K562 (cell line): ENCODE data around the gene LDAH. TPM values are rescaled to one million over a fixed set of nuclear protein-coding genes. Genes with fewer than 3 reads are reported as not detected.

ENCODE experiments used
- CCAR2 ChIP-seq: fragments of 200-400 bp; formaldehyde crosslinking; IDR thresholded peaks from 2 replicates; pipeline ENCODE4 v1.6.1; 2017; ENCODE audit warnings: mild to moderate bottlenecking, low read depth, low read length
- E2F3 ChIP-seq: fragments of 250-450 bp; sonication (Bioruptor Pico); IDR thresholded peaks from 2 replicates; pipeline ENCODE4 v1.4.0; 2020; ENCODE audit warnings: mild to moderate bottlenecking
- ETS2 ChIP-seq: IDR thresholded peaks from 2 replicates; pipeline ENCODE4 v1.6.1; 2016; ENCODE audit warnings: borderline replicate concordance, missing genetic modification characterization, mild to moderate bottlenecking, moderate library complexity, missing compliant biosample characterization; ENCODE audit not compliant: poor library complexity, severe bottlenecking
- KDM1A ChIP-seq, 2 experiments: fragments of 450-650 bp; IDR thresholded peaks; 2 replicates each; pipeline ENCODE4 v1.6.1; 2016; ENCODE audit warnings: mild to moderate bottlenecking in 2 of 2
- LARP7 ChIP-seq: fragments of 450-650 bp; IDR thresholded peaks from 2 replicates; pipeline ENCODE4 v1.6.1; 2016
- MAFF ChIP-seq: IDR thresholded peaks from 2 replicates; pipeline ENCODE4 v1.6.1; 2012; ENCODE audit warnings: low read length, improper control_type of control experiment
- RFX5 ChIP-seq: IDR thresholded peaks from 2 replicates; pipeline ENCODE4 v1.6.1; 2011; ENCODE audit warnings: low read depth, mild to moderate bottlenecking, improper control_type of control experiment, low read length
- SOX6 ChIP-seq: fragments of 450-650 bp; IDR thresholded peaks from 2 replicates; pipeline ENCODE4 v1.6.1; 2014; ENCODE audit warnings: mild to moderate bottlenecking
- ZNF354B ChIP-seq: fragments of 250-450 bp; sonication (Bioruptor Pico); IDR thresholded peaks from 2 replicates; pipeline ENCODE4 v1.4.0; 2020
- ZNF583 ChIP-seq: fragments of 250-450 bp; sonication (Bioruptor Pico); IDR thresholded peaks from 2 replicates; pipeline ENCODE4 v1.4.0; 2020
- polyA plus RNA-seq, 8 experiments: library from polyadenylated mRNA; depleted of rRNA in 4 of 8; stranded (reverse) in 5 of 8; unstranded in 3 of 8; fragments of >200 nt; fragmentation: Nextera tagmentation in 2 of 8; fragmentation: Illumina TruSeq in 1 of 8; extraction: Ambion mirVana in 2 of 8; extraction: Trizol in 1 of 8; gene quantifications; 2 replicates each; pipeline versions ENCODE4 v1.2.1 to v1.2.3, GENCODE V29; 2011 to 2014; ENCODE audit warnings: inconsistent platforms in 1 of 8, missing spikeins in 1 of 8
- total RNA-seq, 7 experiments: library from RNA; depleted of rRNA in 6 of 7; stranded (reverse); fragments of >200 nt in 6 of 7; fragmentation: Illumina TruSeq in 2 of 7; extraction: Trizol in 2 of 7; gene quantifications; 2 replicates each; pipeline versions ENCODE4 v1.2.1 to v1.2.3, GENCODE V29; 2011 to 2021; ENCODE audit warnings: low replicate concordance in 1 of 7
- TF ChIP-seq, protein P1 (sequence below), 2 experiments: fragments of 150-350 bp in 1 of 2; IDR thresholded peaks; 2 replicates each; pipeline ENCODE4 v1.6.1; 2012 to 2016; ENCODE audit warnings: low read depth in 2 of 2, low read length in 2 of 2, mild to moderate bottlenecking in 1 of 2, moderate library complexity in 1 of 2
- TF ChIP-seq, protein P2 (sequence below): sonication (generic); formaldehyde crosslinking; IDR thresholded peaks from 2 replicates; pipeline ENCODE4 v1.8.0; 2022; ENCODE audit warnings: mild to moderate bottlenecking, low read depth, missing genetic modification reagents
- TF ChIP-seq, protein P3 (sequence below): fragments of 450-650 bp; conservative IDR thresholded peaks from 2 replicates; pipeline ENCODE4 v1.6.1; 2016; ENCODE audit warnings: missing genetic modification characterization, low read depth, mild to moderate bottlenecking, missing compliant biosample characterization, moderate library complexity

Gene LDAH
- total and polyA plus RNA-seq, 9 of the 15 experiments (the other 6 are each of a cell fraction or from before 2014, with no cell fraction given): 22.3 to 60.1 (median 40.0) TPM

DNA sequence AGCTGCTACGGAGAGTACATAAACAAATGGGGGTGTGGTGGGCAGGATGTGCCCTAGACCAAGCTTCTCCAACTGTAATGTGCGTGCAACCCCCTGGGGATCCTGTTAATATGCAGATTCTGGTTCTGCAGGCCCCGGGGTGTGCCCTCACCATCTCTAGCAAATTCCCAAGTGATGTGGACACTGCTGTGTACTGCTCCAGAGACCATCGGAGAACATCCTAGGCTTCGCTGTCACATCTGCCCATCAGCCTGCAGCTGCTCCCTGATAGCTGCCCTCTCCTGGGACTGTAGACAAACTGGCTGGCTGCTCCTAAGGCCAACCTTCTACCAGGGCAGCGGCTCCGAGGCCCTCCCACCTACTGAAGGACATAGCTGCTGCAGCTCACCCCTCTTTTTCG is 175.2 kb downstream of the LDAH start (continued):
- TF ChIP-seq, protein P1, sequence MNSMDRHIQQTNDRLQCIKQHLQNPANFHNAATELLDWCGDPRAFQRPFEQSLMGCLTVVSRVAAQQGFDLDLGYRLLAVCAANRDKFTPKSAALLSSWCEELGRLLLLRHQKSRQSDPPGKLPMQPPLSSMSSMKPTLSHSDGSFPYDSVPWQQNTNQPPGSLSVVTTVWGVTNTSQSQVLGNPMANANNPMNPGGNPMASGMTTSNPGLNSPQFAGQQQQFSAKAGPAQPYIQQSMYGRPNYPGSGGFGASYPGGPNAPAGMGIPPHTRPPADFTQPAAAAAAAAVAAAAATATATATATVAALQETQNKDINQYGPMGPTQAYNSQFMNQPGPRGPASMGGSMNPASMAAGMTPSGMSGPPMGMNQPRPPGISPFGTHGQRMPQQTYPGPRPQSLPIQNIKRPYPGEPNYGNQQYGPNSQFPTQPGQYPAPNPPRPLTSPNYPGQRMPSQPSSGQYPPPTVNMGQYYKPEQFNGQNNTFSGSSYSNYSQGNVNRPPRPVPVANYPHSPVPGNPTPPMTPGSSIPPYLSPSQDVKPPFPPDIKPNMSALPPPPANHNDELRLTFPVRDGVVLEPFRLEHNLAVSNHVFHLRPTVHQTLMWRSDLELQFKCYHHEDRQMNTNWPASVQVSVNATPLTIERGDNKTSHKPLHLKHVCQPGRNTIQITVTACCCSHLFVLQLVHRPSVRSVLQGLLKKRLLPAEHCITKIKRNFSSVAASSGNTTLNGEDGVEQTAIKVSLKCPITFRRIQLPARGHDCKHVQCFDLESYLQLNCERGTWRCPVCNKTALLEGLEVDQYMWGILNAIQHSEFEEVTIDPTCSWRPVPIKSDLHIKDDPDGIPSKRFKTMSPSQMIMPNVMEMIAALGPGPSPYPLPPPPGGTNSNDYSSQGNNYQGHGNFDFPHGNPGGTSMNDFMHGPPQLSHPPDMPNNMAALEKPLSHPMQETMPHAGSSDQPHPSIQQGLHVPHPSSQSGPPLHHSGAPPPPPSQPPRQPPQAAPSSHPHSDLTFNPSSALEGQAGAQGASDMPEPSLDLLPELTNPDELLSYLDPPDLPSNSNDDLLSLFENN (IDR thresholded peaks at IDR 0.05; ENCODE audit: low read depth in 2 of 2, low read length in 2 of 2): no peak
- TF ChIP-seq E2F3 (CRISPR knock-in tag) (no peak), ZNF583 (CRISPR knock-in tag) (no peak), CCAR2 (no peak), ETS2 (tag) (no peak), LARP7 (no peak), MAFF (no peak), SOX6 (no peak), KDM1A (IDR thresholded peaks at IDR 0.05) (no peak), RFX5 (no peak), ZNF354B (CRISPR knock-in tag) (no peak)
- TF ChIP-seq, protein P2, sequence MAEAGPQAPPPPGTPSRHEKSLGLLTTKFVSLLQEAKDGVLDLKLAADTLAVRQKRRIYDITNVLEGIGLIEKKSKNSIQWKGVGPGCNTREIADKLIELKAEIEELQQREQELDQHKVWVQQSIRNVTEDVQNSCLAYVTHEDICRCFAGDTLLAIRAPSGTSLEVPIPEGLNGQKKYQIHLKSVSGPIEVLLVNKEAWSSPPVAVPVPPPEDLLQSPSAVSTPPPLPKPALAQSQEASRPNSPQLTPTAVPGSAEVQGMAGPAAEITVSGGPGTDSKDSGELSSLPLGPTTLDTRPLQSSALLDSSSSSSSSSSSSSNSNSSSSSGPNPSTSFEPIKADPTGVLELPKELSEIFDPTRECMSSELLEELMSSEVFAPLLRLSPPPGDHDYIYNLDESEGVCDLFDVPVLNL: no peak
- TF ChIP-seq, protein P3, sequence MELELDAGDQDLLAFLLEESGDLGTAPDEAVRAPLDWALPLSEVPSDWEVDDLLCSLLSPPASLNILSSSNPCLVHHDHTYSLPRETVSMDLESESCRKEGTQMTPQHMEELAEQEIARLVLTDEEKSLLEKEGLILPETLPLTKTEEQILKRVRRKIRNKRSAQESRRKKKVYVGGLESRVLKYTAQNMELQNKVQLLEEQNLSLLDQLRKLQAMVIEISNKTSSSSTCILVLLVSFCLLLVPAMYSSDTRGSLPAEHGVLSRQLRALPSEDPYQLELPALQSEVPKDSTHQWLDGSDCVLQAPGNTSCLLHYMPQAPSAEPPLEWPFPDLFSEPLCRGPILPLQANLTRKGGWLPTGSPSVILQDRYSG (tag): no peak
